IPS-18c (cell line): ENCODE data around the gene XRCC6.
A peak's percentile ranks its signal among the peaks of the same experiment; 100 is the strongest.
"Not testable (repeated sequence)": the region's sequence is repeated elsewhere in the genome, so short reads cannot be mapped to it uniquely, and the experiment has no call there.

Experiments
- H3K4me3 ChIP-seq: 2 replicates; pipeline ENCODE4 v1.7.0; 2013; ENCODE audit warnings: low read depth, mild to moderate bottlenecking, low read length, moderate library complexity; ENCODE audit not compliant: insufficient read depth
- H3K9me3 ChIP-seq: one replicate; pipeline ENCODE4 v1.6.1; 2013; ENCODE audit warnings: mild to moderate bottlenecking, low read length, moderate library complexity; ENCODE audit not compliant: control insufficient read depth, insufficient read depth

Gene XRCC6

DNA sequence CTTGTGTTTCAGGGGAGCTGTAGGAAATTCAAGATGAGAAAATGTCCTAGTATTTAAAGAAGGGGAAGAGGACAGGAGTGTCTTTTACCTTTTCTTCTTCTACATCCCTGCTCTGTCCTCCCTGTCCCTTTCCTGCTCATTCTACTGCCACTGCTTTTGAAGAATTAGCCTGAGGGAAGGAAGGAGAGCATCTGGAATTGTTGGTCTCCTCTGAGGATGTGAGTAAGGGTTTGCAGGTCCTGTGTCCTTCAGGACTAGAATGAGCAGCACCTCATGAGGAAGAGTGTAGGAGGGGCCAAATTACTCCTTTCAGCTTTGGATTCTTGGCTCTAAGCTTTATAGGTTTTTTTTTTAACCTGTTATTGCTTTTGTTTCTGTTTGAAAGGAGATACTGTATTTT lies 43.4 kb downstream of the XRCC6 start:
- no peaks in the 10 kb centered on the region for H3K9me3 ChIP-seq
- no peak overlapping the region for H3K4me3 ChIP-seq

DNA sequence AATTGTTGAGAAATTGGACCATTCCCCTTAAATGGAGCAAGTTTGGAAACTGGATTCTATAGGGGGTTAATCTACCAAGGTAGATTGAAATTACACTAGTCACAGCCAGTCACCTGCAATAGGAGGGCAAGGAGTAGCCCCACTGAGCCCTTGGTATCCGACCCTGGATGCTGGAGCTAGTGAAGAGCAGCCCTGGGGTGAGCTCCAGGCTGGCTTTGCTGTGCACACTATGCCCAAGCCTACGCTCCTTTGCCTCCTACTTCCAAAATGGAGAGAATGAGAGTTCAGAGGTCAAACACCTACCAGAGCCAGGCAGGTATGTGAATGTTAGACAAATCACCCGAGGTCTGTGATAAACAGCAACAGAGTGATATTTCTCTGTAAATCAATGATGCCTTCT lies 43.9 kb downstream of the XRCC6 start:
- no peaks in the 10 kb centered on the region for H3K9me3 ChIP-seq
- H3K4me3 ChIP-seq: no peak overlapping the region

DNA sequence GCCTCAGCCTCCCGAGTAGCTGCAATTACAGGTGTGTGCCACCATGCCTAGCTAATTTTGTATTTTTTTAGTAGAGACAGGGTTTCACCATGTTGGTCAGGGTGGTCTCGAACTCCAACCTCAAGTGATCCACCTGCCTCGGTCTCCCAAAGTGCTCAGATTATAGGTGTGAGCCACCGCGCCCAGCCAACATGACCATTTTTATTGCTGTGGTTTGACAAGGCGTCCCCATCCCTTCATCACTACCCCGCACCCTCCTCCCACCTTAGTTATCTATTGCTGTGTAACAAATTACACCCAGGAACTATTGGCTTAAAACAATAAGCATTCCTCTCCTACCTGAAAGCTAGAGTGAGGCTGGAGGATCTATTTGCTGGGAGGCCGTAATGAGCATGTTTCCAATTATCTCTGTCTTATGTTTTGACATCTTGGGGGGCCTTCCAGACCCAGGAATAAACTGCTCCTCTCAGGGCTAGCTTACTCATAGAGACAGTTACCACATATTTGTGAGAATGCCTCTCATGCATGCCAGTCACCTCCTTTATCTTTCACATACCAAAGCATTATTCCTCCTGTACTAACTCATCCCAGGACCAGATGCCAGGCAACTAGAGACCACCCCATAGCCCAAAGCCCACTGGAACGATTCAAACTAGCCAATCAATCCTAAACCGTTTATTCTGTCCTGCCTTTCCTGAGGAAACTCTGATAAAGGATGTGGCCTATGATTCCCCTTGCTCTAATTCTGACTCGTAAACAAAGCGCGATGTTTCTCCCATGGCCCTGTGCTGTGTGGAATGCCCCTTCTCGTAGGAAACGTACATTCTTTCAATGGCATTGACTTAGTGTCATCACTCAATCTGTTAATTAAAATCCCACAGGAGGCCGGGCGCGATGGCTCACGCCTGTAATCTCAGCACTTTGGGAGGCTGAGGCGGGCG lies 48.1 kb downstream of the XRCC6 start:
- H3K4me3 ChIP-seq: no peak overlapping the region
- H3K9me3 ChIP-seq: no peaks in the 10 kb centered on the region

- not testable (repeated sequence) for H3K9me3 ChIP-seq, H3K4me3 ChIP-seq
Measured at GRCh38 chr22:41672096-41672495, 51.0 kb downstream of the XRCC6 start.

DNA sequence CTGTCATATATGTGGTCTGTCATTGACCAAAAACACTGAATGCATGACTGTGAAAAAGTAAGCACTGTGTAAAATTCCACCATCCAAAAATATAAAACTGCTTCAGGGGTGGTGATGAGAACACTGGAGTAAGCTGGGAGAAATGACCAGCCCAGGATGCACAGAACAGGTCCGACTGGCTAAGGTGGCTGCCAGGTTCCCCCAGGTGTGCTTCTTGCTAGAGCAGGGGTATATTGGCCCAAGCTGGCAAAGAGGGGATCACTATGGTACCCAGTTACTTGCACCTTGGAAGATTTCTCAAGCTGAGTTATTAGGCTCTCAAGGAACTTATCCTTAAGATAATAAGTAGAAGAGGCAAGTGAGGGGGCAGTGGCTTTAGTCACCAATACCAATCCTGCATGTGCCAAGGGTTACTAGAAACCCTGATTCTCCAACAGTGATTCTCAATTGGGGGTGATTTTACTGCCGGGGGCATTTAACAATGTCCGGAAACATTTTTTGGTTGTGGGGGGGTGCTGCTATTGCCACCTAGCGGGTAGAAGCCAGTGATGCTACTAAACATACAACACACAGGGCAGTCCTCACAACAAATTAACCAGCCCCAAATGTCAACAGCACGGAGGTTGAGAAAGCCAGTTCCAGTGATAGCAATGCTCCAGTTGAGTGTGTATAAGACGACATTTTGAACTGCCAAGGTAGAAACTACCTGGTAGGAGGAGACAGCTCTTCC lies 51.9 kb downstream of the XRCC6 start:
- Histone ChIP-seq H3K9me3 (no peaks in the 10 kb centered on the region), H3K4me3 (no peak overlapping the region)

GRCh38 chr22:41674846-41675340 lies 53.8 kb downstream of the XRCC6 start:
- H3K9me3 ChIP-seq: no peaks in the 10 kb centered on the region

GRCh38 chr22:41676134-41676533 lies 55.0 kb downstream of the XRCC6 start:
- Histone ChIP-seq H3K4me3 (no peak overlapping the region), H3K9me3 (no peaks in the 10 kb centered on the region)

More at GRCh38 chr22:41674846-41675340, 53.8 kb downstream of the XRCC6 start:
- H3K4me3 ChIP-seq: no peak overlapping the region

DNA sequence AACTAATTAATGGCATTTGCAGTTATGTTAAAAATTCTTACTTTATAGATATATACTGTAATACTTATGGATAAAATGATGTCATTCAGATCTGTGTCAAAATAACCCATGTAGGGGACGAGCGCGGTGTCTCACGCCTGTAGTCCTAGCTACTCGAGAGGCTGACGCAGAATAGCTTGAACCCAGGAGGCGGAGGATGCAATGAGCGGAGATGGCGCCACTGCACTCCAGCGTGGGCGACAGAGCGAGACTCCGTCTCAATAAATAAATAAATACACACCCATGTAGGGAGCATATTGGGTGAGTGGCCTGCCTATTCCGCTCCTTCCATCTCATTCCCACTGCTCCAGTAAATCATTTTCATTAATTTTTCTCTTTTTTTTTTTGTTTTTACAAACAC lies 60.5 kb downstream of the XRCC6 start:
- no peaks in the 10 kb centered on the region for H3K9me3 ChIP-seq

GRCh38 chr22:41682033-41682807 lies 61.1 kb downstream of the XRCC6 start:
- H3K9me3 ChIP-seq: no peaks in the 10 kb centered on the region
- peak overlapping the region; percentile 71 for H3K4me3 ChIP-seq

More for the DNA sequence above, 60.5 kb downstream of the XRCC6 start:
- peak overlapping the region; percentile 71 for H3K4me3 ChIP-seq

DNA sequence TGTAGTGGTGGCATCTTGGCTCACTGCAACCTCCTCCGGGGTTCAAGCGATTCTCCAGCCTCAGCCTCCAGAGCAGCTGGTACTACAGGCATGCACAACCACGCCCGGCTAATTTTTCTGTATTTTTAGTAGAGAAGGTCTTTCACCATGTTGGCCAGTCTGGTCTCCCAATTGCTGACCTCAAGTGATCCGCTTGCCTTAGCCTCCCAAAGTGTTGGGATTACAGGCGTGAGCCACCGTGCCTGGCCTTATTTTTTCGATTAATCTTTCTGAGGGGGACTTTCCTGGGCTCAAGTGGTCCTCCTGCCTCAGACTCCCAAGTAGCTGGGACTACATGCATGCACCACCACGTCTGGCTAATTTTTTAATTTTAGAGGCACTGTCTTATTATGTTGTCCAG lies 62.0 kb downstream of the XRCC6 start:
- peak overlapping the region; percentile 28; the same call in 1 of the 2 replicates for H3K4me3 ChIP-seq
- no peaks in the 10 kb centered on the region for H3K9me3 ChIP-seq

- H3K9me3 ChIP-seq: no peaks in the 10 kb centered on the region
- H3K4me3 ChIP-seq: no peak overlapping the region
Measured at GRCh38 chr22:41683616-41684015, 62.5 kb downstream of the XRCC6 start.

DNA sequence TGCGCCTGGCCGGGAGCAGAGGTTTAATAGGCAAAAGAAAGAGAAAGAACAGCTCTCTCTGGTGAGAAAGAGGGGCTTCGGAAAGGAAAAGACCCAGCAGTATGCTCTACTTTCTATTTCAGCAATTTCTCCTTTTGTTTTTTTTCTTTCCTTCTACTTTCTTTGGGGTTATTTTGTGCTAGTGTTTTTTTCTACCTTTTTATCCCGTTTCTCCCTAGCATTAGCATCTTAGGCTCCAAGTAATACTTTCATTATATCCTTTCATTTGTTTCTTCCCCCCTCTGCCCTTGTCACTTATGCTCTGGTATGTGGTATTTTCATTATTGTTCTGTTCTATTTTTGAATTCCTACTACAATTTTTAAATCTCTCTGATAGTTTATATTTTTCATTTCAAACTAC lies 63.1 kb downstream of the XRCC6 start:
- no peaks in the 10 kb centered on the region for H3K9me3 ChIP-seq

DNA sequence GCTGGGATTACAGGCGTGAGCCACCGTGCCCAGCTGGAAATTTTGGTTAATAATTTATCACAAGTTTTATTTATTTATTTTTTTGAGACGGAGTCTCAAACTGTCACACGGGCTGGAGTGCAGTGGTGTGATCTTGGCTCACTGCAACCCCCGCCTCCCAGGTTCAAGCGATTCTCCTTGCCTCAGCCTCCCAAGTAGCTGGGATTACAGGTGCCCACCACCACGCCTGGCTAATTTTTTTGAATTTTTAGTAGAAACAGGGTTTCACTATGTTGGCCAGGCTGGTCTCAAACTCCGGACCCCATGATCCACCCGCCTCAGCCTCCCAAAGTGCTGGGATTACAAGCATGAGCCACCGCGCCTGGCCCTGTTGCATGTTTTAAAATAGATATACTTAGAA lies 65.8 kb downstream of the XRCC6 start:
- not testable (repeated sequence) for H3K9me3 ChIP-seq, H3K4me3 ChIP-seq

More for the DNA sequence above, 63.1 kb downstream of the XRCC6 start:
- no peak overlapping the region for H3K4me3 ChIP-seq

GRCh38 chr22:41687901-41688364 lies 66.8 kb downstream of the XRCC6 start:
- H3K4me3 ChIP-seq: peak overlapping the region; percentile 93
- no peaks in the 10 kb centered on the region for H3K9me3 ChIP-seq

DNA sequence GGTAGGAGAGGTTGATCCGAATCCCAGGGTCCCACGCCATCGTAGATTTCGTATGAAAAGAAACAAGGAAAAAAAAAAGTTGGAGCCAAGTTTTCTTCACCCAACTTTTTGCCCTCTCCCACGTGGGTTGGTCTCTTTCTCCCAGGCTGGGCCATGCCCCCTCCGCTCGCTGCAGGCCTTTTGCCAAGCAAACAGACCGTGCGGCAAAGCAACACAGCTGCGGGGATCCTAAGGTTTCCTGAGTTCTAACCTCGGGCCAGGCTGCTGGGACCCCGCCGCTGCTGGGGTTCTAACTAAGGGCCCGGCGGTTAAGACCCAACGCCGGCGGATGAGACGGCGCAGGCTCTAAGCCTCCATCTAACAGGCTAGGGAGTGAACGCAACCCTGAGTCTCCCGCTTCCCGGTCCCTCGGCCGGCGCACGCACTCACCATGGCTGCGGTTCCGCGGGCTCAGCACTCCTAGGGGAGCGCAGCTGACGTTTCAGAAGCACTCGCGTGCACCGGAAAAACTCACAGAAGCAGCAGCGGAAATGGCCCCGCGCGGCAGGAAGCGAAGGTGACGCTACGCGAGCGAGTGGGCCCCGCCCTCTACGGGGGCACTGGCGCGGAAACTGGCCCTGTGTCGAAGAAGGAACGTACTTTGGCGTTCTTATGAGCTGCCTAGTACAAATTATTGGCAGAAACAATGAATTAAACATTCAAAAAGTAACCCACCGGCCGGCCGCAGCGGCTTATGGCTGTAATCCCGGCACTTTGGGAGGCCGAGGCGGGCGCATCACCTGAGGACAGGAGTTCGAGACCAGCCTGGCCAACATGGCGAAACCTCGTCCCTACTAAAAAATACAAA lies 67.5 kb downstream of the XRCC6 start, which contains the start of gene SNU13:
TSS of gene SNU13 (minus strand) at position 503 of the 847 bp plus-strand sequence. CDS start at position 432, 71 bp downstream.
- H3K9me3 ChIP-seq: no peaks in the 10 kb centered on the region
- peak within 1 kb of the TSS; percentile 93 for H3K4me3 ChIP-seq

DNA sequence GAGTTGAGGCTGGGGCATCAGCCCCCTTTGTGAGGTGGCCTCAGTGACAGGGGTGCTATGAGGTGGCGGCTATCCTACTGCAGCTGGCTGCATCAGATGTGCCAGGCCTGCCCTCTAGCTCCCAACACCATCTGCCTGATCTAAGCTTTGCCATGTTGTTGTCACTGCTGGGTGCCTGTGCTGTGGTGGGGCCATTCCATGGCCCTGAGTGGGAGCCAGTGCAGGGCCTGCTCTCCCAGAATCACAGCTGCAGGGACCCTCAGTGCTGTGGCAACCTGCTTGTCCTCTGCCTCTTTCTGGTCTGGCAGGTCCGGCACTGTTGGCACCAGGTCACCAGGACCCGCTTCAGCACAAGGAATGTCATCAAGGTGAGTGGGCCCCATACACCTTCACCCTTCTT lies 69.4 kb downstream of the XRCC6 start:
- H3K4me3 ChIP-seq: no peak overlapping the region
- H3K9me3 ChIP-seq: no peaks in the 10 kb centered on the region
